ENCODE results near the gene MYO3B. TPM values are rescaled to one million over a fixed set of nuclear protein-coding genes. Genes with fewer than 3 reads are reported as not detected.
"Not testable (repeated sequence)": the region's sequence is repeated elsewhere in the genome, so short reads cannot be mapped to it uniquely, and the experiment has no call there.

MYO3B gene
- total RNA-seq, 1 donor from 2014 or later = not detected

- Mint-ChIP-seq H3K9me3 (no peaks in the 10 kb centered on the region), H3K36me3 (ENCODE audit: low read depth) (no peaks in the 10 kb centered on the region), H3K4me1 (peaks cover 29% of the 10 kb centered on the region), H3K27ac (ENCODE audit: unreplicated experiment) (no peak overlapping the region), H3K4me3 (no peak overlapping the region), H3K27me3 (ENCODE audit: low read depth) (peaks cover 19% of the 10 kb centered on the region)
- DNase-seq (ENCODE audit: low read depth, low spot score) = no peak
- TF ChIP-seq, protein P1, sequence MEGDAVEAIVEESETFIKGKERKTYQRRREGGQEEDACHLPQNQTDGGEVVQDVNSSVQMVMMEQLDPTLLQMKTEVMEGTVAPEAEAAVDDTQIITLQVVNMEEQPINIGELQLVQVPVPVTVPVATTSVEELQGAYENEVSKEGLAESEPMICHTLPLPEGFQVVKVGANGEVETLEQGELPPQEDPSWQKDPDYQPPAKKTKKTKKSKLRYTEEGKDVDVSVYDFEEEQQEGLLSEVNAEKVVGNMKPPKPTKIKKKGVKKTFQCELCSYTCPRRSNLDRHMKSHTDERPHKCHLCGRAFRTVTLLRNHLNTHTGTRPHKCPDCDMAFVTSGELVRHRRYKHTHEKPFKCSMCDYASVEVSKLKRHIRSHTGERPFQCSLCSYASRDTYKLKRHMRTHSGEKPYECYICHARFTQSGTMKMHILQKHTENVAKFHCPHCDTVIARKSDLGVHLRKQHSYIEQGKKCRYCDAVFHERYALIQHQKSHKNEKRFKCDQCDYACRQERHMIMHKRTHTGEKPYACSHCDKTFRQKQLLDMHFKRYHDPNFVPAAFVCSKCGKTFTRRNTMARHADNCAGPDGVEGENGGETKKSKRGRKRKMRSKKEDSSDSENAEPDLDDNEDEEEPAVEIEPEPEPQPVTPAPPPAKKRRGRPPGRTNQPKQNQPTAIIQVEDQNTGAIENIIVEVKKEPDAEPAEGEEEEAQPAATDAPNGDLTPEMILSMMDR (conservative IDR thresholded peaks at IDR 0.05) = no peak
Measured at GRCh38 chr2:170433448-170433847, 255.5 kb downstream of the MYO3B start.

- H3K27ac Mint-ChIP-seq (ENCODE audit: unreplicated experiment) = not testable (repeated sequence)
- peaks cover 29% of the 10 kb centered on the region for H3K4me1 Mint-ChIP-seq
Measured at GRCh38 chr2:170434396-170434795, 256.4 kb downstream of the MYO3B start.

DNA sequence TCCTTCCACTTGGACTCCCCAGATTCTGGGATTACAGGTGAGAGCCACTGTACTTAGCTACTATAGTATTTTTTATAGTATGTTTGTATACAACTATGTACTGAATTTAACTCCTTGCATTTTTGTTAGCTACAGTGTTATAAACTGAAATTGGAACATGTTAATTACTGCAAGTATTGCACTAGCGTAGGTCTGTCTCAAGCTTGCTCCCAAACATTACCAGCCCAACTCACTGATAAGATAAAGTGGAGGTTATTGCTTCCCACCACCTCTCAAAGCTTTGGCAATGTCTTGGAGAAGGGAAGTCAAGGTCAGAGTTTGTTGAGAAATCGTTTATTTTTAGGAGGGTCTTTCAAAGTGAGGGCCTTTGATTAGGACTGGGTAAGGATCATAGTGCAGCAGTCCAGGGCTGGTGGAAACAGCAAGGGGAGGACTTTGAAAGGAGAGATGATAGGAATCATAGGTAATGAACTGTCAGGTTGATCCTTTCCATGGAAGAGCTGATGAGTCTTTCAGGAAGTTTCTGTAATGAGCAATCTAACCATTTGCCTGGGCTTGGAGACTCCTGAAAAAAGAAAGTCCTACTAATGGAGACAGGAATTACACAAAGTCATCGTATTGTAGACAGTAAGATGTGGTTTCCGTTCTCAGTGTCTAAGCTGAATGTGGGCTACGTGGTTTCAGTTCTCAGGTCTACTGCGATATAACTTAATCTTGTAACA lies 257.1 kb downstream of the MYO3B start:
- H3K4me3 Mint-ChIP-seq = no peak overlapping the region
- H3K9me3 Mint-ChIP-seq = no peaks in the 10 kb centered on the region
- no peak for DNase-seq (ENCODE audit: low read depth, low spot score)
- peaks cover 19% of the 10 kb centered on the region for H3K27me3 Mint-ChIP-seq (ENCODE audit: low read depth)
- H3K27ac Mint-ChIP-seq (ENCODE audit: unreplicated experiment) = no peak overlapping the region
- no peaks in the 10 kb centered on the region for H3K36me3 Mint-ChIP-seq (ENCODE audit: low read depth)
- H3K4me1 Mint-ChIP-seq = peaks cover 29% of the 10 kb centered on the region
- TF ChIP-seq, protein P1 (conservative IDR thresholded peaks at IDR 0.05) = no peak

More at GRCh38 chr2:170434396-170434795, 256.4 kb downstream of the MYO3B start:
- not testable (repeated sequence) for H3K4me3 Mint-ChIP-seq; H3K9me3 Mint-ChIP-seq; H3K36me3 Mint-ChIP-seq (ENCODE audit: low read depth); DNase-seq (ENCODE audit: low read depth, low spot score)
- peaks cover 19% of the 10 kb centered on the region for H3K27me3 Mint-ChIP-seq (ENCODE audit: low read depth)

DNA sequence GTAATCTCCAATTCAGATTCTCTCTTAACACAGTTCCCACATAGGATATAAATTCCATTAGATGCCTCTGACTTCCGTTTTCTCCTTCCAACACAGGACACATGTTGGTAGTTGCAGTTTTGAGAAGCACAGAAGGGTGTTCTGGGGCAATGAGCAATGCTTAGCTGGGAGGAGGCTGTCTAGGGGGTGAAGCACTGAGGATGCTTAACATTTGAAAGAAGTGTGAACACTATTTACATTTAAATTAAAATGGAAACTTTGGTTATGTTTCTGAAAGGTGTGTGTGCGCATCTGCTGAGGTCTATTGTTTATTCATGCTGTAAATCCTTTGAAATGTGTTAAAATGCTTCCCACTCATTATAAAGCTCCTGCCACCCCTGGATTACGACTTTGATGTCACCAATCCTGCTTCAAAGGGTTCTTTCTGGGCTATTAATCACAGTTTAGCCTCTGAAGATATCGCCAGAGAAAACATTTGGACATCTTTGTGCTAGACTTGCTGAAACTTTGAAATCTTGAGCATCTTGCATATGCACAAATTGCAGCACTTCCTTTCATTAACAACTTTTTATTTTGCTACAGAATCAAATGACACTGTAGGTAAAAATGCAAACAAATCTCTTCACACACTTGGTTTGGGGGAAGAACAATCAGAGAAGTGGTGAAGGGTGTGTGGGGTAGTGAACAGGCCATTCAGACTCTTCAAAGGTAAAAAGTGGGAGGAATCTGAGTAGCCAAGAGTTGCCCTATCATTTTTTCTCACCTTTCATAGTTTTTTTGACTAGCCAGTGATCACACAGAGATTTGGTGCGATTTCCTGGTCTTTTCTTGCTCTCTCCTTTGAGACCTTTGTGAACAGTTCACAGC lies 258.4 kb downstream of the MYO3B start:
- Mint-ChIP-seq H3K4me3 (no peak overlapping the region), H3K36me3 (ENCODE audit: low read depth) (no peaks in the 10 kb centered on the region), H3K4me1 (peaks cover 29% of the 10 kb centered on the region), H3K27ac (ENCODE audit: unreplicated experiment) (no peak overlapping the region), H3K9me3 (no peaks in the 10 kb centered on the region), H3K27me3 (ENCODE audit: low read depth) (peaks cover 19% of the 10 kb centered on the region)
- TF ChIP-seq, protein P1 (conservative IDR thresholded peaks at IDR 0.05) = no peak
- no peak for DNase-seq (ENCODE audit: low read depth, low spot score)

DNA sequence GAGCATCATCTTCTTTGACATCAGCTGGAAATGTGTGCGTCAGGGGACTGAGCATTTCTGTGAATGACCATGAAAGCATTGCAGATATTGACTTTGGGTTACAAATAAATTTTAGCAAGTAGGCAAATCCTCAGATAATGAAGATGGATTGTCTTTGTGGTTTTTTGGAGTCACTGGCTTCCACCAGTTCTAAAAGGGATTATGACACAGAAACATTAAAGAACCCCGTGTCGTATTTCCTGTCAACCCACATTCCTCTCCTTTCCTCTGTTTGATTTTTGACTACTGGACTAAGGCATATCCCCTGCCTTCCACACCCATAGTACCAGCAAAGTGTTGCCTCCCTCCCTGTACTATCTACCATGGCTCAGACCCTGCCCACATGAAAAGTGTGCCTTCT lies 268.1 kb downstream of the MYO3B start:
- Mint-ChIP-seq H3K27me3 (ENCODE audit: low read depth) (no peaks in the 10 kb centered on the region), H3K36me3 (ENCODE audit: low read depth) (peaks cover 9% of the 10 kb centered on the region), H3K4me3 (no peak overlapping the region), H3K27ac (ENCODE audit: unreplicated experiment) (no peak overlapping the region), H3K9me3 (peaks cover 7% of the 10 kb centered on the region), H3K4me1 (no peaks in the 10 kb centered on the region)
- DNase-seq (ENCODE audit: low read depth, low spot score) = no peak
- TF ChIP-seq, protein P1 (conservative IDR thresholded peaks at IDR 0.05) = no peak

- Mint-ChIP-seq H3K4me1 (no peaks in the 10 kb centered on the region), H3K27ac (ENCODE audit: unreplicated experiment) (no peak overlapping the region), H3K36me3 (ENCODE audit: low read depth) (peaks cover 11% of the 10 kb centered on the region), H3K4me3 (no peak overlapping the region), H3K9me3 (peaks cover 11% of the 10 kb centered on the region), H3K27me3 (ENCODE audit: low read depth) (no peaks in the 10 kb centered on the region)
- no peak for DNase-seq (ENCODE audit: low read depth, low spot score)
- TF ChIP-seq, protein P1 (conservative IDR thresholded peaks at IDR 0.05) = no peak
Measured at GRCh38 chr2:170449034-170449433, 271.1 kb downstream of the MYO3B start.

Measured in neural crest cell (in vitro differentiated cells).